DOHH2 (cell line): ENCODE results near the gene TSSK1B.
"Not testable (repeated sequence)": the region's sequence is repeated elsewhere in the genome, so short reads cannot be mapped to it uniquely, and the experiment has no call there.

Experiments
- CTCF ChIP-seq: fragments of 200-600 bp; sonication (generic); IDR thresholded peaks from one replicate; pipeline ENCODE4 v1.5.1; 2014; ENCODE audit warnings: antibody characterized with exemption, mild to moderate bottlenecking, low read depth, low read length; ENCODE audit not compliant: poor library complexity, severe bottlenecking
- EZH2phosphoT487 ChIP-seq: fragments of 200-600 bp; sonication (generic); IDR thresholded peaks from 2 replicates; pipeline ENCODE4 v1.6.1; 2017; ENCODE audit warnings: borderline replicate concordance, mild to moderate bottlenecking, antibody characterized with exemption, low read length, moderate library complexity, mixed read lengths

- TF ChIP-seq CTCF, EZH2phosphoT487: not testable (repeated sequence)
Measured at GRCh38 chr5:113397986-113398385, 36.8 kb downstream of the TSSK1B start.
